Astrocyte of the hippocampus (primary cell): ENCODE results near the gene C1orf167.
"Not testable (repeated sequence)": the region's sequence is repeated elsewhere in the genome, so short reads cannot be mapped to it uniquely, and the experiment has no call there.

Experiments
- DNase-seq: peaks from one replicate; pipeline ENCODE4 v3.0.0; 2011; ENCODE audit warnings: low read depth, low spot score

C1orf167 gene

DNA sequence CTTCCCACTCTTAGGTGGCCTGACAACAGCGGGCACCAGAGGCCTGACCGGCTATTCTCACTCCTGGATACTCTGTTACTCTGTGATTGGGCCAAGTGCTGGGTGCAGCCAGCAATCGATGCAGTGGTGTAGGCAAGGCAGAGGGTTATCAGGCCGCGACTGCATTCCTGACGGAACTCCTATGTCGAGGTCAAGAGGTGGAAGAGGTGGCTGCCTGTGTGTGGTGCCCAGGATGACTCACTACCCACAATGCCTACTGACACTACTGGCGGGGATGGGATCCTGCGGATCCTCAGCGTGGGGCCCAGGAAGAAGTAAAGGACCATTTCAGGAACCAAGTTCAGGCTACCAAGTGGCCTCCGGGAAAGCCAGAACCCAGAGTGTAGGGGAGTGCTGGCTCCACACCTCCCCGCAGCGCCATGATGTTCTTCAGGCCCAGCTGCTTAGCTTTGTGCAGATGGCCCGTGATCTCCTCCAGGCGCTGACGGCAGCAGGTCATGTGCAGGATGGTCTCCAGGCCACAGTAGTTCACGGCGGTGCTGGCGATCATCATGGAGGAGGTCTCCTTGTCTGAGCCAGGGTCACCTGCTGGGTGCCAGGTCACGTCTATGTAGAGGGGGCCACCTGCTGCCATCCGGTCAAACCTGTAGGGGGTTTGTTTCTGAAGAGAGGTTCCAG lies 38.9 kb downstream of the C1orf167 start:
- no peak for DNase-seq

GRCh38 chr1:11802616-11802972 lies 40.6 kb downstream of the C1orf167 start:
- peak; percentile 20 for DNase-seq

DNA sequence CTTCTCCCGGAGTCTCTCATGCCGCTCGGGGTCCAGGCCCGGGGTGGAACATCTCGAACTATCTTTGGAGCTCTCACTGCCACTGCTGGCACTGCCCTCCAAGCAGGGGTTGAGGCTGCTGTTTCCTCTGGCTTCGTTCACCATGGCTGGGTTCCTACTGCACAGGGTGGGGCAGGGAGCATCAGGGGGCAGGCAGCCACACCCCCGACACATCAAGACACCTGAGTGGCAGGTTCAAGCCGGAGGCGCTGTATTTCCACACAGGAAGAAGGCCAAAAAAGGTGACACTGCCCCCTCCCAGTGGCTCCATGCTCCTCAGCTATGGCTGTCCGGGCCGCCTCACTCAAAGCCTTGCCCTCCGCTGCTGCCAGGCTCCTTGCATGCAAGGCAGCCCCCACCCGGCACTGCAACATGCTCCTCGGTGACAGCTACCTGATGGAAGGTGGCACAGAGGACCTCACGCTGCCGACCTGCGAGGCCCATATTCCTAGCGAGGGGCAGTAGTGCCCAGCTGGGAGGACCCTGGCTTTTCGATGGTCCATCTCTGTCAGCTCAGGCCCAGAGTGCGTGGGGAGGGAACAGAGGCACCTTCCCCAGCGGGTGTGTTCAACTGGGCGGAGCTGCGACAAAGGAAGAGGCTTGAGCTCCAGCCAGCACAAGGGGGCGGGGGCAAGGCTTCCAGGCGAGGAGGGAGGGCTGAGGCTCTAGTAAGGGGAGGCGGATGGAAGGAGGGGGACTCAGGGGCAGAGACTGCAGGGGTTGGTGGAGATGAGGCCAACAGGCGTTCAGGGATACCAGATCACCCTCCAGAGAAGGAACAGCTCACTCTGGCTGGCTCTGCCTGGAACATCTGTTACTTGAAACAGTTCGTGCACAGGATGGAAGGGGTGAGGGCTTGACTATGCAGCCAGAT lies 41.2 kb downstream of the C1orf167 start:
- peak; percentile 95 for DNase-seq

- DNase-seq, result not testable (repeated sequence)
Observed at GRCh38 chr1:11803924-11804665, 42.1 kb downstream of the C1orf167 start.

DNA sequence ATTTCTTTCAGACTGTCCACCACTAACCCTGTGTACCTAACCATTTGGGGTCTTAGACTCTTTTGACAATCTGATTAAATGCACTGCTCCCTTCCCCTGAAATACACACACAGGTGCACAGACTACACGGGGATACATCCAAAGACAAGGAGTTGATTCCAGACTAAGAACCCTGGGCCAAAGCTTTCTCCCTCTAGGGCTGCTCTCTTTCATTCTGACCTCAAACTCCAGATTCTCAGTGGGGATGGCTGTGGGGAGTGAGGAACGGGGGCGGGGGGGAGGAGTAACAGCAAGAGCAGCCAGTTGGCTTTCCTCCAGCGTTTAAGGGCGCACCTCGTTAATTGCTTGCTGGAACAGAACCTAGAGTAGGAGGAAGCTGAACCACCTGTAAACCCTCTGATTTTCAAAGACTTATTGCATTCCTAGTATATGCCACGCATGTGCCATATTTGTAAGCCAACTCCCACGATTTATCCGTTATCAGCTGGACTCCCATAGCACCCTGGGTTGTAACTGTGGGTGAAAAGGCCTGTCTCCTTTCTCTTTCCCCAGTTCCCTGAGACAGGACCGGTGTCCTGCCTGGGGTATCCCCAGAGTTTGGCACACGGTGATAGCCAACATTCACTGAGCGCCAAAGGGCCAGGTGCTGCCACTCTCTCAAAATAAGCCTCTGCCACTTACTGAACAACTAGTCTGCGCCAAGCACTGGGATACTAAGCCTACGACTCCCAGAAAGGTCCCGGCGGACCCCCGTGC lies 42.9 kb downstream of the C1orf167 start:
- DNase-seq, result peak; percentile 60

DNA sequence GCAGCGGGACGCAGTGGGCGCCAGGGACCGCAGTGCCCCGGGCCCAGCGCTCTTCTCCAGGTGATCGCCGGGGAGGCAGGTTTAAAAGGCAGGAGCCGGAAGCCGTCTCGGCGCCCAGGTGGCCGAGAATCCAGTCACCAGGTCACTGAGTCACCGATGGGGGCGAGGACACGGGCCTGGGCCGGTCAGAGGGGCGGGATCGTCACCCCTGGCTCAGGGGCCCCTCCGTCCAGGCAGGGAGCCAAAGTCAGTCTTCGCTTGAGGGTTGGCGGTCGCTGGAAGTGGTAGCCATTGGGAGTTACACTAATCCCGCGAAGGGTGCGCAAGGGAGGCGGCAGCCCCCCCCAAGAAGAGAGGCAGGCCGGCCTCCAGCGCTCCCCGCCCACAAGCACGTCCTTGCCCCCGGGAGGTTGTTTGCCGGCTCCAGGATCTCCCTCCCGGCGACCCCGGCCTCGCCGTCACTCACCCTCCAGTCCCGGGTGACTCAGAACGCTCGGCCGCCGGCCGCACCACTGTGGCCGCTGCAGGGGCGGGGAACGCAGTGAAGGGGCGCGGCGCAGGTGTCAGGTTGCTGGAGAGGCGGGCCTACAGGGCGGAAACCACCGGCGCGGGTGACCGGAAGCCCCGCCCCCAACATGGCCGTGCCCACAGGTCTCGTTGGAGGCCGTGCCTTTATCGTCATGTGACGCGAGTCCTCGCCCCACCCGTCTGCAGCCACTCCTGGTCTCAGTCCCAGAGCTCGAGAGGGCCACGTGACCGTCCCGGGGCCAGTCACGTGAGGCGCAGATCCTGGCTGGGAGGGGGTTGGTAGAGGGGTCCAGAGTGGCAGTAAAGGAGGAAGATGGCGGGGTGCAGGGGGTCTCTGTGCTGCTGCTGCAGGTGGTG lies 43.7 kb downstream of the C1orf167 start, which contains the start of the genes CLCN6 and MTHFR:
Gene CLCN6, plus strand, starts transcription at position 770 of the 885 bp plus-strand sequence. Its CDS starts 72 bp downstream, at position 842.
Gene MTHFR, minus strand, starts transcription at position 543 of the 885 bp plus-strand sequence. CDS start 2,848 bp downstream, outside the sequence.
- peak; percentile 100 for DNase-seq

DNA sequence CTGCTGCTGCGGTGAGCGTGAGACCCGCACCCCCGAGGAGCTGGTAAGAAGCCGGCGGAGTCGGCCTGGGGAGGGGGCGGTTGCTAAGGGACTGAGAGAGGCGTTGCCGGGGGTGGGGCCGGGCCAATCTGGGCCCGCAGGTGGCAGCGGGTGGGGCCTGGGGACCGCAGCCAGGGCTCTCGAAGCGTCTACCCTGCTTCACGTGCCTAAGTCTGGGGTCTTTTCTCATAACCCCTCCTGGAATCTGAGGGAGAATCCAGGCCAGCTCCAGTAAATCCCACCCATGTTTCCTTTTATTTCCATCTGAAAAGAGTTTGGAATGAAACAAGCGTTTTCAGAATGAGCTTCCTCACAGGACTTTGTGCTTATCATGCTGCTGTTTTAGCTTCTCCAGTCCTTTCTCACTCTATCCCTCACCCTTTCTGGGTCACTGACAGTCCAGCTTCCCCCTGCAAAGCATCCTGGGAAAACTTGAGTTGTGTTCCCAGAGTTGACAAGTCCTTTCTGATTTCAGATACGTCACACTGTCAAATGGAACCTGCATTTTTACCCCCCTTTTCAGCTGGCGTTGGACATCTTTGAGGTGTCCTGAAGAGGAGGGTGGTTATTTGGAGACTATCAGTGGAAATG lies 44.4 kb downstream of the C1orf167 start:
- peak; percentile 39 for DNase-seq

DNA sequence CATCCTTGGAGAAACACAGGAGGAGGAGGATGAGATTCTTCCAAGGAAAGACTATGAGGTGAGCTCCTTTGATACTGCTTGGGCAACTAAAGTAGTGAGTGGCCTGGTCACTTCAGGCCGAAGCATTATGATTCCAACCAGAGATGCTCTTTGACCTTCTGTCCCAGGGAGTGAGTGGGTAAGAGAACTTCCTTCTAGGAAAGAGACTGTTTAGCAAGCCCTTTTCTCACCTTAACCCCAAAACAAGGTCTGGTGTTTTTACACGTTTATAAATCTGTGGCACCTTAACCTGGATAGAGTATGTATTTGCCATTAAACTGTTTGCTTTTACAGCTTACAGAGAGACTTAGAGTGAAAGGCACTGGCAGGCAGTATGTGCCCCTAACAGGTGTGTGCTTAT lies 45.1 kb downstream of the C1orf167 start:
- no peak for DNase-seq

GRCh38 chr1:11813021-11813420 lies 51.0 kb downstream of the C1orf167 start:
- no peak for DNase-seq

DNA sequence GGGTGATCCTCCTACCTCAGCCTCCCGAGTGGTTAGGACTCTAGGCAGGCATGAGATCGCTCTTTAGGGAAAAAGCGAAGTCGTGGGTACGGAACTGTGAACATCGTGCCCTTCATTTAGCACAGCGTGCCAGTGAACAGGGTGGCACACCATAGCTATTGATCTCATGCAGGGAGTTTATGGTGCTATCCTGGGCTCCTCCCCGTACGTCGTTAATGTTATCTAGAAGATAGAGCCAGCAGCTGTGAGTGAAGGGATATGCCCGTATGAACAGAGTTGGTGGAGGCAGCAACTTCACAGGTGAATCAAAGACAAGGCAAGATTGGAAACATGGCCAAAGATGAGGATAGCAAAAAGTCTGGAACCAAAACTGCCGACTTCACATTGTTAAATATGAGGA lies 55.2 kb downstream of the C1orf167 start:
- DNase-seq, result no peak

- peak; percentile 19 for DNase-seq
Observed at GRCh38 chr1:11822091-11822490, 60.1 kb downstream of the C1orf167 start.

GRCh38 chr1:11823366-11824137 lies 61.6 kb downstream of the C1orf167 start:
- DNase-seq, result peak; percentile 79

DNA sequence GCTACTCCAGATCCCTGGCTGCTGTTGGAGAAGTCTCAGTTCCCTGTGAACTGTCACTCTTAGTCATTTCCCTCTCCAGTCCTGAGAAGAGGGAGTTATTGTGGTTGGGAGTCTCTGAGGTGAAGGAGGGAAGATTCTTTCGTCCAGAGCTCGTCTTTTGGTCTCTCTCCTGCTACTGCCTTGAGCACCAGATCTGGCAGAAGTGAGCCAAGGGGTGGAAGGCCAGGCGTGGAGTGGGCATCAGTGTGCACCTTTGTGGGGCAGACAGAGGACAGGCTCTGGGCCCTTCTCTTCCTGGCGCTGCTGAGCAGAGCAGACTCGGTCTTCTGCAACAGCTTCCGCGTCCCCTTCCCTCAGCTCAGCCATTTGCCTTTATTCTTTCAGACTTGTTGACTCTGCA lies 63.1 kb downstream of the C1orf167 start:
- DNase-seq, result no peak

- DNase-seq, result no peak
Observed at GRCh38 chr1:11826946-11827345, 65.0 kb downstream of the C1orf167 start.

GRCh38 chr1:11828511-11828910 lies 66.5 kb downstream of the C1orf167 start:
- DNase-seq, result no peak

- DNase-seq, result no peak
Observed at GRCh38 chr1:11831945-11832725, 70.1 kb downstream of the C1orf167 start.

DNA sequence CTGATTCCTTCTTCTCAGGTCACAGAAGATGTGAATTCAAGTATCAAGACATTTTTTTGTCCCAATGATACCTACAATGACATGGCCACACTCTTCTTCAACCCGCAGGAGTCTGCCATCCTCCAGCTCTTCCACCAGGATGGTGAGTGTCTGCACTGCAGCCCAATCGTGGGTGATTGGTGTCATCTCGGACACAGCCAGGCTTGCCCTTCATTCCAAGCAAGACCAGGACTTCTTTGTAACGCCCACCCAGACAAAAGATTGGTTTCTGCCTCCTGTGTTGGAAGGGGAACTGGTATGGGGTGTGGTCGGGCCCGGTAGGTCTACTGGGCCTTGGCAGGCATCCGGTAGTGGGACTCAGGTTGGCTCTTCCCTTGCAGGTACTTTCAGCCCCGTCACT lies 71.5 kb downstream of the C1orf167 start:
- no peak for DNase-seq

DNA sequence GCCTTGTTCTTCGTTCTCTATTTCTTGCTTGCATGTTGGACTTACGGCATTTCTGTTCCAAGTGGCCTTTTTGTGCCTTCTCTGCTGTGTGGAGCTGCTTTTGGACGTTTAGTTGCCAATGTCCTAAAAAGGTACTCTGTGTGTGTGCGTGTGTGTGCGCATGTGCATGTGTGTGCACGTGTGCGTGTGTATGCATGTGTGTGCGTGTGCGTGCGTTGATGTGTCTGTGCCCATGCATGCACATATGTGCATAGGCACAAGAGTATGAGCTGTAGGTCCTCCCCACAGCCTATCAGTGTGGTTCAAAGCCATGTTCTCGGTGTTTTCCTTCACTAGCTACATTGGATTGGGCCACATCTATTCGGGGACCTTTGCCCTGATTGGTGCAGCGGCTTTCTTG lies 71.9 kb downstream of the C1orf167 start:
- no peak for DNase-seq
